HL-60 (cell line): ENCODE data around the gene BPIFA3.

Experiments used
- CTCF ChIP-seq: IDR thresholded peaks from one replicate; pipeline ENCODE4 v1.5.1; 2011; ENCODE audit warnings: low read length, control low read depth, inconsistent platforms; ENCODE audit not compliant: insufficient read depth
- GABPA ChIP-seq: IDR thresholded peaks from 2 replicates; pipeline ENCODE4 v1.6.1; 2012; ENCODE audit warnings: low read depth
- POLR2AphosphoS5 ChIP-seq: IDR thresholded peaks from 2 replicates; pipeline ENCODE4 v1.6.1; 2012; ENCODE audit warnings: low read depth
- REST ChIP-seq: IDR thresholded peaks from 2 replicates; pipeline ENCODE4 v1.6.1; 2012; ENCODE audit warnings: low read depth; ENCODE audit not compliant: insufficient replicate concordance

GRCh38 chr20:33263784-33264183 lies 46.6 kb downstream of the BPIFA3 start:
- TF ChIP-seq CTCF: no peak
- TF ChIP-seq POLR2AphosphoS5: no peak
- no peak for TF ChIP-seq REST
- no peak for TF ChIP-seq GABPA
